DND-41 (cell line): ENCODE measurements around the gene MPST.

Experiments used
- ATAC-seq: fragments of 200-7000 bp; cut with Tn5 transposase; 3 replicates; pipeline ENCODE4 v1.9.1; 2021; ENCODE audit warnings: low read depth; ENCODE audit not compliant: insufficient read depth
- DNase-seq: peaks from one replicate; pipeline ENCODE4 v3.0.0-alpha.2; 2020
- H2AFZ ChIP-seq: 2 replicates; pipeline ENCODE4 v1.6.0; 2012; ENCODE audit warnings: low read depth, low read length
- H3K27ac ChIP-seq: 2 replicates; pipeline ENCODE4 v1.5.1; 2012; ENCODE audit warnings: low read length, inconsistent platforms
- H3K27me3 ChIP-seq: fragments of 200-600 bp; sonication (generic); 2 replicates; pipeline ENCODE4 v1.6.0; 2012; ENCODE audit warnings: low read length, mild to moderate bottlenecking, inconsistent platforms; ENCODE audit not compliant: insufficient read depth, poor library complexity
- H3K36me3 ChIP-seq: 2 replicates; pipeline ENCODE4 v1.5.1; 2012; ENCODE audit warnings: low read length, inconsistent platforms; ENCODE audit not compliant: insufficient read depth
- H3K4me1 ChIP-seq: 2 replicates; pipeline ENCODE4 v1.5.1; 2012; ENCODE audit warnings: mild to moderate bottlenecking, low read length; ENCODE audit not compliant: insufficient read depth
- H3K4me2 ChIP-seq: 2 replicates; pipeline ENCODE4 v1.6.0; 2012; ENCODE audit warnings: mild to moderate bottlenecking, moderate library complexity, low read length, inconsistent platforms; ENCODE audit not compliant: insufficient read depth
- H3K4me3 ChIP-seq, 2 experiments: fragments of 200-600 bp in 1 of 2; shearing (Covaris generic) in 1 of 2; 2 replicates each; pipeline ENCODE4 v1.5.1; 2012 to 2016; ENCODE audit warnings: inconsistent platforms in 2 of 2, low read length in 2 of 2, mild to moderate bottlenecking in 2 of 2, low read depth in 1 of 2, moderate library complexity in 1 of 2
- H3K79me2 ChIP-seq: 2 replicates; pipeline ENCODE4 v1.6.0; 2012; ENCODE audit warnings: low read length, inconsistent platforms; ENCODE audit not compliant: insufficient read depth
- H3K9ac ChIP-seq: 2 replicates; pipeline ENCODE4 v1.6.0; 2012; ENCODE audit warnings: low read depth, mild to moderate bottlenecking, inconsistent platforms, low read length, moderate library complexity
- H3K9me3 ChIP-seq: 2 replicates; pipeline ENCODE4 v1.5.1; 2012; ENCODE audit warnings: low read length, moderate library complexity, mild to moderate bottlenecking, inconsistent platforms; ENCODE audit not compliant: insufficient read depth, severe bottlenecking
- H4K20me1 ChIP-seq: 2 replicates; pipeline ENCODE4 v1.6.0; 2012; ENCODE audit warnings: low read length; ENCODE audit not compliant: insufficient read depth
- EZH2 ChIP-seq: IDR thresholded peaks from 3 replicates; pipeline ENCODE4 v1.6.1; 2012; ENCODE audit warnings: borderline replicate concordance, low read depth, mild to moderate bottlenecking, moderate library complexity, low read length, inconsistent platforms; ENCODE audit not compliant: severe bottlenecking
- TF ChIP-seq, protein P1 (sequence below): IDR thresholded peaks from 2 replicates; pipeline ENCODE4 v1.5.1; 2012; ENCODE audit warnings: borderline replicate concordance, low read length, moderate library complexity, mild to moderate bottlenecking; ENCODE audit not compliant: poor library complexity, severe bottlenecking; ENCODE audit errors: extremely low read depth

Gene MPST

GRCh38 chr22:37026325-37026724 is 6.8 kb downstream of the MPST start:
- no peak for ATAC-seq
- H3K79me2 ChIP-seq = no peaks in the 10 kb centered on the region
- DNase-seq = no peak
- no peak overlapping the region for H3K9ac ChIP-seq
- no peak overlapping the region for H3K4me2 ChIP-seq
- H3K4me3 ChIP-seq = no peak overlapping the region
- no peaks in the 10 kb centered on the region for H3K36me3 ChIP-seq
- H3K4me1 ChIP-seq = no peaks in the 10 kb centered on the region
- no peaks in the 10 kb centered on the region for H3K9me3 ChIP-seq
- TF ChIP-seq EZH2 = no peak
- H4K20me1 ChIP-seq = no peaks in the 10 kb centered on the region; the same call in 1 of the 2 replicates
- peaks cover 6% of the 10 kb centered on the region for H3K27me3 ChIP-seq
- no peak overlapping the region for H2AFZ ChIP-seq
- H3K27ac ChIP-seq = no peak overlapping the region

GRCh38 chr22:37027556-37027955 is 8.0 kb downstream of the MPST start:
- no peak overlapping the region for H3K4me2 ChIP-seq
- no peaks in the 10 kb centered on the region for H3K9me3 ChIP-seq
- no peak overlapping the region for H3K9ac ChIP-seq
- H4K20me1 ChIP-seq = no peaks in the 10 kb centered on the region; the same call in 1 of the 2 replicates
- no peaks in the 10 kb centered on the region for H3K79me2 ChIP-seq
- H3K4me3 ChIP-seq = no peak overlapping the region
- TF ChIP-seq, protein P1, sequence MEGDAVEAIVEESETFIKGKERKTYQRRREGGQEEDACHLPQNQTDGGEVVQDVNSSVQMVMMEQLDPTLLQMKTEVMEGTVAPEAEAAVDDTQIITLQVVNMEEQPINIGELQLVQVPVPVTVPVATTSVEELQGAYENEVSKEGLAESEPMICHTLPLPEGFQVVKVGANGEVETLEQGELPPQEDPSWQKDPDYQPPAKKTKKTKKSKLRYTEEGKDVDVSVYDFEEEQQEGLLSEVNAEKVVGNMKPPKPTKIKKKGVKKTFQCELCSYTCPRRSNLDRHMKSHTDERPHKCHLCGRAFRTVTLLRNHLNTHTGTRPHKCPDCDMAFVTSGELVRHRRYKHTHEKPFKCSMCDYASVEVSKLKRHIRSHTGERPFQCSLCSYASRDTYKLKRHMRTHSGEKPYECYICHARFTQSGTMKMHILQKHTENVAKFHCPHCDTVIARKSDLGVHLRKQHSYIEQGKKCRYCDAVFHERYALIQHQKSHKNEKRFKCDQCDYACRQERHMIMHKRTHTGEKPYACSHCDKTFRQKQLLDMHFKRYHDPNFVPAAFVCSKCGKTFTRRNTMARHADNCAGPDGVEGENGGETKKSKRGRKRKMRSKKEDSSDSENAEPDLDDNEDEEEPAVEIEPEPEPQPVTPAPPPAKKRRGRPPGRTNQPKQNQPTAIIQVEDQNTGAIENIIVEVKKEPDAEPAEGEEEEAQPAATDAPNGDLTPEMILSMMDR = no peak
- TF ChIP-seq EZH2 = no peak
- DNase-seq (no peak), ATAC-seq (no peak)
- no peaks in the 10 kb centered on the region for H3K4me1 ChIP-seq
- H3K27ac ChIP-seq = no peak overlapping the region
- peaks cover 6% of the 10 kb centered on the region for H3K27me3 ChIP-seq
- H3K36me3 ChIP-seq = no peaks in the 10 kb centered on the region
- no peak overlapping the region for H2AFZ ChIP-seq

- no peak for DNase-seq
- Histone ChIP-seq H3K4me1 (no peaks in the 10 kb centered on the region), H3K4me2 (no peak overlapping the region), H3K4me3 (no peak overlapping the region), H3K27me3 (peaks cover 9% of the 10 kb centered on the region), H4K20me1 (no peaks in the 10 kb centered on the region; the same call in 1 of the 2 replicates), H3K9ac (no peak overlapping the region), H2AFZ (no peak overlapping the region), H3K79me2 (no peaks in the 10 kb centered on the region), H3K36me3 (no peaks in the 10 kb centered on the region), H3K27ac (no peak overlapping the region), H3K9me3 (no peaks in the 10 kb centered on the region)
- no peak for ATAC-seq
- TF ChIP-seq EZH2 = no peak
Observed at GRCh38 chr22:37028692-37029674, 9.4 kb downstream of the MPST start.

DNA sequence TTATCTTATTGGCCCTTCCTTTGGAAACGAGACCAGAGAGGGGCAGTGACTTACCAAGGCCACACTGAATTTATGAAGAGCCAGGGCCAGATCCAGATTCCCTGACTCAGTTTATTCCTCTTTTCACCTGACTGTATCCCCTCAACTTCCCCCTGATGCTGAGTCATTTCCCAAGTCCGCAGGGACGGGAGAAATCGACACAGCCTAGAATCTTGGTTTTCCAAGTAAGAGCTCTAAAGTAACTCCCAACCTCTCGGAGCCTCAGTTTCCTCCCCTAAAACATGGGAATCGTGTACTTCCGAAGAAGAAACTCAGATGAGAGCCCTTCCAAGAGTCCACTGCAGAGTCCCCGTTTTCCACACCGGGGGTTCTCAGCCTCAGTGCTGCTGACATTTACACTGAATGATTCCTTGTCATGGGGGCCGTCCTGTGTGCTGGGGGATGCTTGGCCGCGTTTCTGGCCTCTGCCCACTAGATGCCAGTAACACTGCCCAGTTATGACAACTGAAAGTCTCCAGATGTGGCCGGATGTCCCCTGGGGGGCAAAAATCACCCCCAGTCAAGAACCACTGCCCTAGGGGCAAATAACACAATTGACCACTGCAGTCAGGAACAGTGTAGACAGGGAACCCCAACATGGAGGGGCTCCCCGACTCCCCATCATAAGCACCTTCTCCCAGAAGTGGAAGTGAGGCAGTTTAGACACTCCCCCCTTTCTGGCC is 11.2 kb downstream of the MPST start:
- no peak overlapping the region for H3K9ac ChIP-seq
- no peaks in the 10 kb centered on the region for H3K79me2 ChIP-seq
- H3K4me1 ChIP-seq = no peaks in the 10 kb centered on the region
- no peak overlapping the region for H2AFZ ChIP-seq
- no peak for TF ChIP-seq EZH2
- TF ChIP-seq, protein P1 = no peak
- H3K27ac ChIP-seq = no peak overlapping the region
- no peak overlapping the region for H3K4me2 ChIP-seq
- H3K9me3 ChIP-seq = no peaks in the 10 kb centered on the region
- no peak for ATAC-seq
- no peak overlapping the region for H3K4me3 ChIP-seq
- peaks cover 11% of the 10 kb centered on the region for H3K27me3 ChIP-seq
- H4K20me1 ChIP-seq = no peaks in the 10 kb centered on the region; the same call in 1 of the 2 replicates
- DNase-seq = no peak
- H3K36me3 ChIP-seq = no peaks in the 10 kb centered on the region
